GM21447 (cell line): ENCODE data around the gene LSAMP.
A peak's percentile ranks its signal among the peaks of the same experiment; 100 is the strongest.
"Not testable (repeated sequence)": the region's sequence is repeated elsewhere in the genome, so short reads cannot be mapped to it uniquely, and the experiment has no call there.

ENCODE experiments used
- ATAC-seq: cut with Tn5 transposase; IDR thresholded peaks from one replicate; pipeline ENCODE4 v1.9.1; 2021; ENCODE audit not compliant: unreplicated experiment

Gene LSAMP

DNA sequence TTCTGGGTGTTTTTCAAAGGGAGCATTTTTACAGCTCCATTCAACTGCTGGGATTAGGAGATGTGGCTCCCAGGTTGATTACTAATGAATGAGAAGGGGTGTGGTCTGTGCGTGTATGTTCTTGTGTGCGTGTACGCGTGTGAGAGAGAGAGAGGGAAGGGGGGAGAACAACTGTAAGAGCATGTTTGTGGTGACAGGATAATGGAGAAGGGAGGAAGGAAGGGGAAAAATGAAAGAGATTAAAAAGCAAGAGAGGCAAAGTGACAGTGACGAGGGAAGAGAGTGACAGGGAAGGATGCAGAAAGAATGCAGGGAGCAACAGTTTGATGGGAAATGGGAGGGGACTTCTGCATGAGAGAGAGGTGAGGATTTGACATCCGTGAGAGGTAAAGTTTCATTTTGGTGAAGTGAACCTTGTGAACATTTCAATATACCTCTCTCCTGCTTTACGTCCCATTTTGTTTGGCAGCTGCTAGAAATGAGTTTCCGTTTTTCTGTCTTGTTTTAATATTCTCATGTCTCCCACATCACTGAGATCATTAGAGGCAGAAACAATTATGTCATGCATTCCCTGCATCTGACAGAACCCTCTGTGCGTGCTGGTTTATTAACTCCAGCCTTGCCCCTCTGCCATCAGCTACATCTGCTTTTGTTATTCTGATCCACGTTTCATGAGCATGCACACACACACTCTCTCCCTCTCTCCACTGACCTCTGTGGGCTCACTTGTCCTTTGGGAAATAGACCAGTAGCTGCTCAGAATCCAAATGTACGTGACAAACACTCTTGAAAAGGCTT lies 660.3 kb downstream of the LSAMP start:
- ATAC-seq: no peak

DNA sequence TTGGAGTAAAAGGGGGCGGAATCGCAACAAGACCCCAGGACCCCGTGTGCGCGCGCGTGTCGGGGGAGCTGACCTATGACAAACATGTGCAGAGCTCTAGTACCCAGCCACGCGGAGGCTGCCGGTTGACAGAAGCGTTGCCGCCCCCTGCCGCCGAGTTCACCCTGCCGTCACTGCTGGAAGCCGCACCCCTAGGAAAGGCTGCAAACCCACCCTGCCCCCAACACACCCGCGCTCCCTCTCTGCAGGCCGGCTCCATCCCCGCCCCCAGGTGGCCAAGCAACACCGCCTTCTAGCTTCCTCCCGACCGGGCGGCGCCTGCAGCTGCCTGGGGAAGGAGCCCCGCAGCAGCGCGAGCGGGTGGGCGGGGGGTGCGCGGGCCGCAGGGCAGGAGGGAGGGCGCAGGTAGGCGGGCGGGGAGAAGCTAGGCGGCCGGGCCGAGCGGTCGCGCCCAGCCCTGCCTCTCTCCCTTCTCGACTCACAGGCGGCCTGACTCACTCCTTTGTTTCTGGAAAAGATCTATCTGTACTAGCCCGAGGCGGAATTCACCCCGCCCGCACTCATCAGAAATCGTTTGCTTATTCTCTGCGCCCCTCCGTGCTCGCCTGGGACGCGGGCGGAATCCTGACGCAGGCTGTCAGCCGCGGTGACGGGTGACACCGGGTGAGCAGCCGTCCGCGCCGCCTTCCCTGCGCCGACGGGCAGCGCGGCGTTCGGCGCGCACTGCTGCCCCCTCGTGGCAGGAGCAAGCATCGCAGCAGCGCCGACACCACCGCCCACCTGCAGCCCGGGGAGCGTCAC lies 661.1 kb downstream of the LSAMP start:
- peak; percentile 89 for ATAC-seq

DNA sequence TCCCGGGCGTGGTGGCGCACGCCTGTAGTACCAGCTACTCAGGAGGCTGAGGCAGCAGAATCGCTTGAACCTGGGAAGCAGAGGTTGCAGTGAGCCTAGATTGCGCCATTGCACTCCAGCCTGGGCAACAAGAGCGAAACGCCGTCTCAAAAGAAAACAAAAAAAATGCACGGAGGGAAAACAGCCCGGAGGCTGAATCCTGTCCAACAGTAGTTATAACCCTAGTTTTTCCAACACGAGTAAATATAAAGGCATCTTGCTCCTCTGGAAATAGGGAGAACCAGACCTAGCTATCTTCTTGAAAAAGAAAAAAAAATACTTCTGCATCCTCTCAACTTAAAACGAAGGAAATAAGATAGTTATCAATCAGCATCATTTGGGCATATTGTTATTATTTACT lies 661.9 kb downstream of the LSAMP start:
- ATAC-seq: not testable (repeated sequence)

DNA sequence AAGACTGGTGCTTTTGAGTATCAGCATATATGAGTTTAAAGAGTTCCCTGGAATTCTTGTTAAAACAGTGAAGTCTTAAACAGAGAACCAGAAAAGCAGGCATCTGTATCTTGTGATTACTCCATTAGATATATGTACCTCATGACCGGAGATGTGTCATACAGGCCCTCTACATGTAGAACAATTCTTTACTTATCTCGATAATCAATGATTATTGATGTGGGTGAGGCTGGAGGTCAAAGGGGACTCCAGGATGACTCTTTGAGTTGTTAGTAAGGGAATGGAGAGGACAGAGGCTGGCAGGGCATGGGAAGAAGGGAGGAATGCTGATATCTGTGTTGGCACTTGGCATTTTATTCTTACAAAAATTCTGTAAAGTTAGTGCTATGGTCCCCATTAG lies 666.3 kb downstream of the LSAMP start:
- ATAC-seq: no peak

DNA sequence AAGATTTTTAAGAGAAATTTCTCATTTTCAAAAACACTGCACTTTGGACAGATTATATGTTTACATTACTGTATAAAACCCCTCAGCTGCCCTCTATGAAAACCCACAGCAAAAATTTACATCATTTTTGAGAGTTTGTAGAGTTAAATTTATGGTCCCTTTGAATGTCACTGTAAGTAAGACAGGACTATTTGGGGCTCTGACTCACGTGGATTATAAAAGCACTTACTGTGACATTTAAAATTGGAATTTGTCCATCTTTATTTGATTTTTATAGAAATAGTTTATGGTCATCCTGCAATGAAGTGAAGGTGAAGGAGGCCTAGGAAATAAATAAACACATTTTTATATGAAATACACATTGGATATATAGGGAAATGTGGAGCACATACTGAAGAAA lies 672.3 kb downstream of the LSAMP start:
- no peak for ATAC-seq

DNA sequence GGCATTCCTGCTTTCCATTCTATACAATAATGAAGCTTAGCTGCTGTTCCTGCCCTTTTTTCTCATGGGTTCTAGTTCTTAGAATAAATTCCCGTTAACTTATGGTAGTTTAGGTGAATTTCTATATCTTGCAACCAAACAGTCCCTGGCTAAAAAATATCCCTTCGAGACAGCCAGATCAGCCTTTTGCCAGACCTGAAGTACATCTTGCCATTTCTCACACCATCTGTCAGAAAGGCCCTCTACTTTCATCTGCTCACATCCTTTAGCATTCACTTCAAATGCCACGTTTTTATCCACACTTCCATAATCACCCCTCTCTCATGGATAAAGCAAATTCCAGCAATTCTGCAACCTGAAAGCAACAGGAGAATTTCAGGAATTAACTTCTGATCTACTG lies 676.6 kb downstream of the LSAMP start:
- no peak for ATAC-seq

DNA sequence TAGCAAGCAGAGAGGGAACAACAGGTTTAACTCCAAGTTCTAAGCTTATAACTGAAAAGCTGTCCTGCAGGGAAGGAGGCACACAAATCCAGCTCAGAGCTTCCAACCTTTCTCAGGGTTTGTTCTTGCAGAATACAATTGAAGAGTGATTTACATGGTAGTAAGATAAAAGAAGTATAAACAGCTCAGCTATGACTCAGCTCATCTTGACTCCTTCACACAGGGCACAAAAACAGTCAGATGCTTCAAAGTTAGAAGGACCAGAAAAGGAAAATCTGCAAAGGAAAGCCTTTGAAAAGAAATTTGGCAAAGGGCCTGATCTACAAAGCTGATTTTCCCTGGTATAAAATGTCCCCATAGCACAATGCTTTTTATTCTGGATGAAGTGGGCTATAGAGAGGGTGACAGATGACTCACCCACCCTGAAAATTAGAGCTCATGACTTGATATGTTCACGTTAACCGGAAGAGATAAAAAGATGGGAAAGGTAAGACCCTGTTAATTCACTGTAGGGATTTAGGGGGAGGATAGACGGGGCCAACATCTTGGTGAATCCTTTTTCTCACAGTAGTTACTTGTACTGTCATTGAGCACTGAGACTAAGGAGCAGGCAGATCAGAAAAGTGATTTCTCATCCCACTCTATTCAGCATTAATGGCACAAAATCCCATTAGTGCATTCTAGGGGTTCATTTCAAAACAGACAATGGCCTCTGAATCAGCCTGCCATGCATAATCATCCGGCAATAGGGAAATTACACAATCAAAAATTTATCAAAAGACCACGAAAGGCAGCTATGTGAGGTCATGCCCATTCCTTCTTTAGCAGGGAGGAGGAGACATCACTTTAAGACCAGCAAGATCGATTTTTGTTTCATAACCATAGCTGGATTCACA lies 678.5 kb downstream of the LSAMP start:
- ATAC-seq: no peak

DNA sequence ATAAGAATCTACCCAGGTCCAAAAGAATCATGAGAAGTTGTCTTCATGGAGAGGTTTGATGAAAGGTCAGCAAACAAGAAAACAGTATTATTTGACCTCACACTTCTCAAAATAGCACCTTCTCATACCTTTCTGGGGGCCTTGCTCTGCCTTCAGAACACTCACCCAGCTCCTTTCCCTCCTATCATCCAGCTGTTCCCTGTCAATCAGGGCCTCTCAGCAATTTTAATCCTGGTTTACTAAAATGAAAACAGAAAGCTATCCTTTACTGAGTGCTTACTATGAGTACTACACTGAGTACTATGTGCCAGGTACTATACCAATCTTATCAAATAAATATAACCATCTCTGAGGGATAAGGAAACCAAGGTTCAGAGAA lies 683.4 kb downstream of the LSAMP start:
- no peak for ATAC-seq

DNA sequence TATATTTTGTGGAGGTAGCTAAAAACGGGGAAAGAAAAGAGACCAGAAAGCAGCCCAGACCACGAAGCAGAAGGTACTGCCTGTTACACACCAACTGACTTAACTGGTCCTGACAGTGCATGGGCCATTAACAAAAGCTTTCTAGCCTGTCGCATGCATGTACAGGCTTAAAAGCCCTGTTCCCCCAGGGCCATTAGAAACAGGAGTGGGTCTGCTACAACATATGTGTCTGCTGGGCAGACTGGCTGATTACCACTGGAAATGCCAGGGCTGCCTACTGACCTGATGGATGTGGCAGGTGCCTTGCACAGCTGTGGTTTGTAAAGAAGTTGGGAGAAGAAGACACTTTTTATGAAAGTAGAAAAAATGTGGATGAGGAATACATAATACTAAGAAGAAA lies 684.6 kb downstream of the LSAMP start:
- no peak for ATAC-seq

DNA sequence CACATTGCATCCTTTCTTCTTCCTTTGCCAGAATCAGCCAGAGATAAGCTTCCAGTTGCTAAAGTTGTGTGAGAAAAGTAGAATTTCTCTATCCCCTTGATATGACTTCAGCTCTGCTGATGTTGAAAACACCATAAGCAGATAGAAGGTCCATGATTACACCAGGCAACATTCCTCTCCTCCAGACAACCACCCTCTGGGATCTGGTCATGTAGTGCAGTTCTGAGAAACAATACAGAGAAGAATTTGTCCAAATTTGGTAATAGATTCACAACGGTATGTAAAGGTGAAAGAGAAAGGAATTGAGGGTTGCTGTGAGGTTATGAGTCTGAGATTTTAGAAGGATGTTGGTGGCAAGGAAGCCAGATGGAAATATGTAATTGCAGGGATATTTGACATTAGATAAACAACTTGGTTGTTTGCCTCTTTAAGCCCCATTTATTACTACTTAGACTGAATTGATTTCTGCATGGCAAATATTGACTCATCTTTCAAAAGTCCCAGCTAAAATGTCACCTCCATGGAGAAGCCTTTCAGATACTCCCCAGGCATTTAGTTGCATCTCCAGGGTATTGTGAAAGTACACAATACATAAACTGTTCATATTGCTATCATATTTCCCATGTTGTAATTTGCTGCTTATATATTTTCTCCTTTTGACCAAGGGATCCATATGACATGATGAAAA lies 687.1 kb downstream of the LSAMP start:
- no peak for ATAC-seq

DNA sequence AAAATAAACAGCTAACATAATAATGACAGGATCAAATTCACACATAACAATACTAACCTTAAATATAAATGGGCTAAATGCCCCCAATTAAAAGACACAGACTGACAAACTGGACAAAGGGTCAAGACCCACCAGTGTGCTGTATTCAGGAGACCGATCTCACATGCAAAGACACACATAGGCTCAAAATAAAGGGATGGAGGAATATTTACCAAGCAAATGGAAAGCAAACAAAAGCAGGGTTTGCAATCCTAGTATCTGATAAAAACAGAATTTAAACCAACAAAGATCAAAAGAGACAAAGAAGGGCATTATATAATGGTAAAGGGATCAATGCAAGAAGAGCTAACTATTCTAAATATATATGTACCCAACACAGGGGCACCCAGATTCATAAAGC lies 692.3 kb downstream of the LSAMP start:
- ATAC-seq: not testable (repeated sequence)
